Measurements from ENCODE around the gene KY. TPM values are rescaled to one million over a fixed set of nuclear protein-coding genes. Genes with fewer than 3 reads are reported as not detected.

The KY gene
- polyA plus RNA-seq, 1 donor from 2014 or later = 1.7 TPM

DNA sequence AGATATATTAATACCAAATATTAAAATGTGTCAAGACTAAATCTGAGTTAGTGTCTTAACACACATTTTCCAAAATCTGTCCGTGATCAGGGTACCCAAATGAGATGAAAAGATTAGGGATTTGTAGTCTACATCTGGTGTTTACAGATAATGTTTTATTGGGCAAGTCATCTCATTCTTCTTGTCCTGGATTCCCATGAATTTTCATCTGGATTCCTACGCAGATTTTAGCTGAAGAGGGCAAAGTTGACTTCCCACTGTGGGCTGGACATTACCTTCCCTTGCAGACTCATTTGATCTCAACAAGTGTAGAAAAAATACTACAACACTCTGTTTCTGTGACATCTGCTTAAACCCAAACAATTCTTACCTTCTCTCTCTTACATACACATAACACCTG, 85.8 kb downstream of the KY start:
- H3K9me2 ChIP-seq (ENCODE audit: insufficient read depth, low read length) = no peaks in the 10 kb centered on the region
- H3F3A ChIP-seq (ENCODE audit: insufficient read depth, low read length, poor library complexity, severe bottlenecking) = no peaks in the 10 kb centered on the region
- TF ChIP-seq TAF1 (IDR thresholded peaks at IDR 0.05; ENCODE audit: low read depth) (no peak), REST (IDR thresholded peaks at IDR 0.05; ENCODE audit: borderline replicate concordance) (no peak), EP300 (conservative IDR thresholded peaks at IDR 0.05; ENCODE audit: poor library complexity, severe bottlenecking) (no peak), CTCF (IDR thresholded peaks at IDR 0.05; ENCODE audit: poor library complexity, severe bottlenecking) (no peak), MXI1 (conservative IDR thresholded peaks at IDR 0.05; ENCODE audit: poor library complexity, severe bottlenecking) (no peak), SMC3 (conservative IDR thresholded peaks at IDR 0.05; ENCODE audit: poor library complexity) (no peak), POLR2AphosphoS5 (IDR thresholded peaks at IDR 0.05) (no peak), RAD21 (conservative IDR thresholded peaks at IDR 0.05) (no peak), EZH2 (IDR thresholded peaks at IDR 0.05; ENCODE audit: borderline replicate concordance, insufficient read depth, low read length, poor library complexity, severe bottlenecking) (no peak)
- H4K20me1 ChIP-seq (ENCODE audit: insufficient read depth) = no peaks in the 10 kb centered on the region
- no peaks in the 10 kb centered on the region for H3K79me2 ChIP-seq (replicated peaks; ENCODE audit: insufficient read depth, low read length)
- no peak overlapping the region for H3K27ac ChIP-seq (ENCODE audit: low read length)
- H3K9ac ChIP-seq (ENCODE audit: low read length) = no peak overlapping the region
- H3K27me3 ChIP-seq (ENCODE audit: insufficient read depth, low read depth, low read length) = no peaks in the 10 kb centered on the region
- no peak overlapping the region for H3K4me3 ChIP-seq (ENCODE audit: low read length)
- H2AFZ ChIP-seq (ENCODE audit: low read depth, low read length) = no peak overlapping the region
- H3K36me3 ChIP-seq (ENCODE audit: insufficient read depth, low read length) = no peaks in the 10 kb centered on the region
- no peaks in the 10 kb centered on the region for H3K9me3 ChIP-seq (ENCODE audit: low read length)
- no peak overlapping the region for H3K4me2 ChIP-seq (ENCODE audit: low read length)

DNA sequence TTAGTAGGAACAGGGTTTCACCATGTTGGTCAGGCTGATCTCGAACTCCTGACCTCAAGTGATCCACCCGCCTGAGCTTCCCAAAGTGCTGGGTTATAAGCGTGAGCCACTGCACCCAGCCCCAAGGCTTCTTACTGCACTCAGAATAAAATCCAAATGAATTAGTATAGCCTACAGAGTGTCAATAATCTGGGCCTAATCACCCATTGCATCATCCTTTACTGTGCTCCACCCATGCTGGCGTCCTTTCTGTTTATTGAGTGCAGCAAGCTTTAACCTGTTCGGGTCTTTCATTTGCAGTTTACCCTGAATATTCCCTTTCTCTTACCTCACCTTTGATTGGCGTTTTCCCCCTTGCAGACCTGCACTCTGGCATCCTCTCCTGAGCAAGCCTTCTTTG, 87.2 kb downstream of the KY start:
- H3F3A ChIP-seq (ENCODE audit: insufficient read depth, low read length, poor library complexity, severe bottlenecking) = no peaks in the 10 kb centered on the region
- no peak overlapping the region for H2AFZ ChIP-seq (ENCODE audit: low read depth, low read length)
- H3K4me2 ChIP-seq (ENCODE audit: low read length) = no peak overlapping the region
- no peak overlapping the region for H3K27ac ChIP-seq (ENCODE audit: low read length)
- peaks cover 5% of the 10 kb centered on the region for H3K36me3 ChIP-seq (ENCODE audit: insufficient read depth, low read length)
- H3K79me2 ChIP-seq (replicated peaks; ENCODE audit: insufficient read depth, low read length) = no peaks in the 10 kb centered on the region
- no peaks in the 10 kb centered on the region for H4K20me1 ChIP-seq (ENCODE audit: insufficient read depth)
- no peaks in the 10 kb centered on the region for H3K9me2 ChIP-seq (ENCODE audit: insufficient read depth, low read length)
- TF ChIP-seq POLR2AphosphoS5 (IDR thresholded peaks at IDR 0.05) = no peak
- TF ChIP-seq REST (IDR thresholded peaks at IDR 0.05; ENCODE audit: borderline replicate concordance) = no peak
- TF ChIP-seq RAD21 (conservative IDR thresholded peaks at IDR 0.05) = no peak
- no peak for TF ChIP-seq CTCF (IDR thresholded peaks at IDR 0.05; ENCODE audit: poor library complexity, severe bottlenecking)
- TF ChIP-seq TAF1 (IDR thresholded peaks at IDR 0.05; ENCODE audit: low read depth) = no peak
- no peak for TF ChIP-seq MXI1 (conservative IDR thresholded peaks at IDR 0.05; ENCODE audit: poor library complexity, severe bottlenecking)
- no peak for TF ChIP-seq EZH2 (IDR thresholded peaks at IDR 0.05; ENCODE audit: borderline replicate concordance, insufficient read depth, low read length, poor library complexity, severe bottlenecking)
- no peak for TF ChIP-seq SMC3 (conservative IDR thresholded peaks at IDR 0.05; ENCODE audit: poor library complexity)
- no peak for TF ChIP-seq EP300 (conservative IDR thresholded peaks at IDR 0.05; ENCODE audit: poor library complexity, severe bottlenecking)
- H3K4me3 ChIP-seq (ENCODE audit: low read length) = no peak overlapping the region
- H3K27me3 ChIP-seq (ENCODE audit: insufficient read depth, low read depth, low read length) = no peaks in the 10 kb centered on the region
- no peak overlapping the region for H3K9ac ChIP-seq (ENCODE audit: low read length)
- H3K9me3 ChIP-seq (ENCODE audit: low read length) = no peaks in the 10 kb centered on the region
